Measurements from ENCODE around the gene DERL2. TPM values are rescaled to one million over a fixed set of nuclear protein-coding genes. Genes with fewer than 3 reads are reported as not detected.

DERL2 gene
- total RNA-seq, 4 donors from 2014 or later: 31.4 to 47.3 (median 42.2) TPM

DNA sequence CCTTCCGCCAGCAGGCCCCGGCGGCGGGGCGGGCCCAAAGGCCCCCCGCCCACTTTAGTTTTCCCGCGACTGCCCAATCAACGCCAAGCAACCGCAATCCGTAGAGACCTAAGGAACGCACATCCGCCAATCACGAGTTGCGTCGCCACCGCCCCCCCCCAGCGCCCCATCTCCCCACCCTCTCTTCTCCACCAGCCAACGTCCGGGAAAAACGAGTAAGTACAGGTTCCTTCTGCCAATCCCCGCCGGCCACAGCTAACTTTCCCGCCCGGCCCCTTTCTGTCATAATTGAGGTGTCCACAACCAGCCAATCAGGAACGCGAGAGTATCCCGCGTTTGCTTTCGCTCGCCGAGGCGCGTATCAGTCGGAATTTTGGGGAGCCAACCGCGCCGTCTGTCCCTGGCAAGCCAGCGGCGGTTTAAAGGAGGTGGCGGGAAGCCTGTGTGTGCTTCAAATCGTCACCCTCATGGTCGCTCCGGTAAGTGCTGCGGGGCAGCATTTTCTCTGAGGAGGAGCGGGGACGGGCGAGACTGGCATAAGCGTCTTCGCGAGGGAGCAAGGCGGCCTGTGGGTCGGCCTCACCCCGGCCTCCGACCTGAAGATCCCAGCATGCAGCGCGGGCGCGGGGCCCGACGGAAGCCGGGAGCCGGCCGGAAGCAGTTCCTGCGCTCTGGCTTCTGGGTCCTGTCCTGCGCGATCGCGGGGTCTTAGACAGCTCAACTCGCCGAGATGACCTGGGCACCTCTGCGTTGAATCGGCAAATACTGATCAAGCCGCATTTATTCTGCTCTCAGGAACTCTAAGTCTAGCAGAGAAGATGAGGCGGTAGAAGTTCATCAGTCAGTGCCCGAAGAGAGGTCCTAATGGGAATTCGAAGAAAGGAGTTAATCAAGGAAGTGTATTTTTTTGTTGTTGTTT, 487 bp upstream of the DERL2 start, which contains the start of gene MIS12:
Gene MIS12 (plus strand): TSS at position 361 of the 919 bp plus-strand sequence. CDS start 2,297 bp downstream, outside the sequence.
- TF ChIP-seq CTCF (IDR thresholded peaks at IDR 0.05): no peak
- peak; percentile 98 for DNase-seq (ENCODE audit: low spot score)
- ATAC-seq (ENCODE audit: low FRiP score): peak; percentile 98

GRCh38 chr17:5481451-5481850, 4.5 kb downstream of the DERL2 start:
- no peak for TF ChIP-seq CTCF (IDR thresholded peaks at IDR 0.05)
- DNase-seq (ENCODE audit: low spot score) (no peak), ATAC-seq (ENCODE audit: low FRiP score) (no peak)

GRCh38 chr17:5480962-5481361, 5.0 kb downstream of the DERL2 start:
- no peak for TF ChIP-seq CTCF (IDR thresholded peaks at IDR 0.05)
- DNase-seq (ENCODE audit: low spot score) (no peak), ATAC-seq (ENCODE audit: low FRiP score) (no peak)

DNA sequence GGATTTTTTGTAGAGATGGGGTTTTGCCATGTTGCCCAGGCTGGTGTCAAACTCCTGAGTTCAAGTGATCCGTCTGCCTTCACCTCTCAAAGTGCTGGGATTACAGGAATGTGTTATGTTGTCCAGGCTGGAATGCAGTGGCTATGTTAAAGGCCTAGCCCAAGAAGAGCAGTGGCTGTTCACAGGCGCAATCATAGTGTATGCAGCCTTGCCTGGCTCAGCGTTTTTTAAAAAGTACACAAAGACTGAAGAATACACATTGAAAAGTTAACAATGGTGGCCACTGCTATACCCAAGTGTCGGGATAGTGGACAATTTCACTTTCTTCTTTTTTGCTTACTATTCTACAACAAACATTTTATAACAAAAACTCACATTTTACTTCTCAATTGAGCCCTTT, 7.0 kb downstream of the DERL2 start:
- ATAC-seq (ENCODE audit: low FRiP score) (no peak), DNase-seq (ENCODE audit: low spot score) (no peak)
- TF ChIP-seq CTCF (IDR thresholded peaks at IDR 0.05): no peak

DNA sequence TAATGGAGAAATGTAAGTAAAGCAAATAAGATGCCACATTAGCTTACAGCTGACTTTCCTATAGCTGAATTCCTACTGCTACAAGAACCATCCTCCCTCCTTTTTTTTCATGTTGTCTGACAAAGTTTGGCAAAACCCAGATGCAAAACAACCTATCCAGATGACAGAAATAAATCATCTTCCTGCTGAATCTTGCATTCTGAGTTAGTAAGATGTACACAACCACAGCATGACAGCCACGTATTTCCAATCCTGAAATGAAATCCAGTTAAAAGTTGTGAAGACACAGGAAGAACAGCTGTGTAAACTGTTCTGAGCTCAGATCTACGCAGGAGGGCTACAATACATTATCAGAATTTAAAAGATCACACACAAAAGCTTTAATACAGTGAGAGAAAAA, 12.1 kb downstream of the DERL2 start:
- ATAC-seq (ENCODE audit: low FRiP score): no peak
- DNase-seq (ENCODE audit: low spot score): no peak
- no peak for TF ChIP-seq CTCF (IDR thresholded peaks at IDR 0.05)

- DNase-seq (ENCODE audit: low spot score): no peak
- no peak for ATAC-seq (ENCODE audit: low FRiP score)
- TF ChIP-seq CTCF (IDR thresholded peaks at IDR 0.05): no peak
These were observed 13.5 kb downstream of the DERL2 start for GRCh38 chr17:5472511-5472910.

DNA sequence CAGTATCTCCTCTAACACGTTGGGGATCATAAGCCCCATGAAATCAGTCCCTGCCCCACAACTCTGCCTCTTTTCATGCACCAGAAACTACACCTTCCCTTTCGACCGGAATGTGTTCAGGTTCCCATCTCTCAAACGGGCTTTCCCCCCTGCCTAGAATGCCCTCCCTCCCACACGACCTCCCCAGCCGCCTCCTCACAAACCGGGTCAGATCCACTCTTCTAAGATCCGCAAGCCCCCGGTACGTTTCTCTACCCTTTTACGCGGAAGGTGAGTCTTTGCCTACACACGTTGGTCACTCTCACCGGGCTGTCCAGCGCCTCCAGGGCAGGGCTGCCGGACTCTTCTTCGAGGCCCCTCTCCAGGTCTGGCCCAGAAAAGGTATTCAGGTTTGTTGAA, 17.9 kb downstream of the DERL2 start:
- ATAC-seq (ENCODE audit: low FRiP score) (peak; percentile 35), DNase-seq (ENCODE audit: low spot score) (no peak)
- no peak for TF ChIP-seq CTCF (IDR thresholded peaks at IDR 0.05)

All from omental fat pad (tissue), 4 donors.